Endometrium (tissue), 2 donors: ENCODE data around the gene SLC2A10.

Source experiments
- FAIRE-seq: peaks from 2 replicates; lab custom pipeline; 2012; peaks lifted over from hg19 to GRCh38; lab: Jason Lieb, UNC
- donor health status: control.
- donor health status: control.

SLC2A10 gene

GRCh38 chr20:46703435-46703834 lies 6.0 kb upstream of the SLC2A10 start:
- FAIRE-seq, result no peak

GRCh38 chr20:46704714-46705377 lies 4.6 kb upstream of the SLC2A10 start:
- FAIRE-seq, result no peak

GRCh38 chr20:46705378-46705729 lies 4.1 kb upstream of the SLC2A10 start:
- no peak for FAIRE-seq

GRCh38 chr20:46706242-46706641 lies 3.2 kb upstream of the SLC2A10 start:
- FAIRE-seq, result no peak

GRCh38 chr20:46708172-46708860 lies 1.1 kb upstream of the SLC2A10 start:
- no peak for FAIRE-seq

- no peak for FAIRE-seq
Observed at GRCh38 chr20:46709055-46709458, 392 bp upstream of the SLC2A10 start.

GRCh38 chr20:46710153-46710913 lies 884 bp downstream of the SLC2A10 start:
- FAIRE-seq, result no peak

GRCh38 chr20:46712056-46712636 lies 2.7 kb downstream of the SLC2A10 start:
- FAIRE-seq, result no peak

GRCh38 chr20:46713957-46714834 lies 4.7 kb downstream of the SLC2A10 start:
- FAIRE-seq, result no peak

- FAIRE-seq, result no peak
Observed at GRCh38 chr20:46715292-46715756, 5.9 kb downstream of the SLC2A10 start.

- no peak for FAIRE-seq
Observed at GRCh38 chr20:46717818-46718541, 8.5 kb downstream of the SLC2A10 start.

GRCh38 chr20:46720019-46720418 lies 10.6 kb downstream of the SLC2A10 start:
- no peak for FAIRE-seq

- FAIRE-seq, result no peak
Observed at GRCh38 chr20:46720776-46721425, 11.5 kb downstream of the SLC2A10 start.

GRCh38 chr20:46721476-46721875 lies 12.0 kb downstream of the SLC2A10 start:
- no peak for FAIRE-seq

GRCh38 chr20:46722450-46722849 lies 13.0 kb downstream of the SLC2A10 start:
- no peak for FAIRE-seq

GRCh38 chr20:46723039-46723438 lies 13.6 kb downstream of the SLC2A10 start:
- no peak for FAIRE-seq

- no peak for FAIRE-seq
Observed at GRCh38 chr20:46724343-46724959, 15.0 kb downstream of the SLC2A10 start.

GRCh38 chr20:46725186-46726165 lies 16.0 kb downstream of the SLC2A10 start:
- FAIRE-seq, result no peak

GRCh38 chr20:46731770-46732169 lies 22.3 kb downstream of the SLC2A10 start:
- FAIRE-seq, result no peak
